IMR-90 (cell line): Measurements from ENCODE around the gene ADAP1. TPM values are rescaled to one million over a fixed set of nuclear protein-coding genes. Genes with fewer than 3 reads are reported as not detected.

Experiments
- ATAC-seq: fragments of 200-7000 bp; cut with Tn5 transposase; 2 replicates; pipeline ENCODE4 v1.9.1; 2020; ENCODE audit warnings: low read depth, mild to moderate bottlenecking, moderate library complexity
- BruUV-seq: library from RNA; stranded (reverse); fragments of 400-500 nt; replicated peaks from 2 replicates; lab custom pipeline; 2021; lab: Mats Ljungman, UMichigan
- CTCF ChIA-PET: fragments of 300-600 bp; formaldehyde crosslinking; extraction: SDS; loops from one replicate; lab custom pipeline; 2021; ENCODE audit warnings: antibody characterized with exemption; lab: Yijun Ruan, JAX
- POLR2A ChIA-PET: fragments of 300-600 bp; sonication (Branson Sonifier 250); formaldehyde crosslinking; loops from one replicate; lab custom pipeline; 2022; ENCODE audit warnings: antibody characterized with exemption; ENCODE audit not compliant: unreplicated experiment; lab: Charles Lee
- DNase-seq: peaks from one replicate; pipeline ENCODE4 v3.0.0; 2013
- H2AFZ ChIP-seq: replicated peaks from 2 replicates; pipeline ENCODE3; 2013; ENCODE audit warnings: low read length, mild to moderate bottlenecking; ENCODE audit not compliant: poor library complexity
- H2AK5ac ChIP-seq: 2 replicates; pipeline ENCODE4 v1.6.1; 2013; ENCODE audit warnings: low read depth, low read length, inconsistent platforms
- H2AK9ac ChIP-seq: replicated peaks from 2 replicates; pipeline ENCODE3; 2013; ENCODE audit warnings: mild to moderate bottlenecking, low read depth, low read length, moderate library complexity; ENCODE audit not compliant: poor library complexity
- H2BK120ac ChIP-seq: 2 replicates; pipeline ENCODE4 v1.6.1; 2013; ENCODE audit warnings: low read depth, low read length, inconsistent platforms
- H2BK15ac ChIP-seq: 3 replicates; pipeline ENCODE4 v1.6.1; 2013; ENCODE audit warnings: low read depth, low read length, inconsistent platforms
- H2BK20ac ChIP-seq: 2 replicates; pipeline ENCODE4 v1.6.1; 2013; ENCODE audit warnings: low read depth, mild to moderate bottlenecking, inconsistent platforms, low read length, moderate library complexity
- H2BK5ac ChIP-seq: 2 replicates; pipeline ENCODE4 v1.6.1; 2013; ENCODE audit warnings: mild to moderate bottlenecking, low read depth, low read length, inconsistent platforms; ENCODE audit not compliant: poor library complexity, severe bottlenecking
- H3K14ac ChIP-seq: replicated peaks from 2 replicates; pipeline ENCODE4 v1.6.1; 2013; ENCODE audit warnings: low read depth, low read length, inconsistent platforms
- H3K18ac ChIP-seq: 2 replicates; pipeline ENCODE4 v1.6.1; 2013; ENCODE audit warnings: low read depth, low read length, control low read depth
- H3K23ac ChIP-seq: 2 replicates; pipeline ENCODE4 v1.6.1; 2013; ENCODE audit warnings: low read depth, low read length, inconsistent platforms
- H3K27ac ChIP-seq: 2 replicates; pipeline ENCODE4 v1.5.1; 2013; ENCODE audit warnings: mild to moderate bottlenecking, control low read depth, low read length; ENCODE audit not compliant: insufficient read depth
- H3K27me3 ChIP-seq: 2 replicates; pipeline ENCODE4 v1.6.1; 2013; ENCODE audit warnings: low read length; ENCODE audit not compliant: control insufficient read depth, insufficient read depth
- H3K36me3 ChIP-seq: 2 replicates; pipeline ENCODE4 v1.6.1; 2013; ENCODE audit warnings: low read length, mixed read lengths; ENCODE audit not compliant: control insufficient read depth, insufficient read depth
- H3K4ac ChIP-seq: 2 replicates; pipeline ENCODE4 v1.6.1; 2013; ENCODE audit warnings: low read depth, low read length, inconsistent platforms
- H3K4me1 ChIP-seq: 2 replicates; pipeline ENCODE4 v1.6.1; 2013; ENCODE audit warnings: low read length, mixed read lengths; ENCODE audit not compliant: control insufficient read depth, insufficient read depth
- H3K4me2 ChIP-seq: 2 replicates; pipeline ENCODE4 v1.6.1; 2013; ENCODE audit warnings: low read depth, mild to moderate bottlenecking, control low read depth, low read length, moderate library complexity
- H3K4me3 ChIP-seq: 2 replicates; pipeline ENCODE4 v1.5.1; 2013; ENCODE audit warnings: low read depth, mild to moderate bottlenecking, control low read depth, low read length, moderate library complexity; ENCODE audit not compliant: insufficient read depth
- H3K56ac ChIP-seq: 2 replicates; pipeline ENCODE4 v1.6.1; 2013; ENCODE audit warnings: low read length, inconsistent platforms; ENCODE audit not compliant: insufficient read depth; ENCODE audit errors: extremely low read depth
- H3K79me1 ChIP-seq, 2 experiments: 2 replicates each; pipeline ENCODE4 v1.6.1; 2013; ENCODE audit warnings: low read length in 2 of 2, inconsistent platforms in 1 of 2, low read depth in 1 of 2
- H3K9ac ChIP-seq: 2 replicates; pipeline ENCODE4 v1.6.1; 2013; ENCODE audit warnings: low read depth, low read length, control low read depth
- H3K9me1 ChIP-seq: 2 replicates; pipeline ENCODE4 v1.6.1; 2013; ENCODE audit warnings: low read length, inconsistent platforms; ENCODE audit not compliant: insufficient read depth
- H3K9me3 ChIP-seq: 2 replicates; pipeline ENCODE4 v1.6.1; 2013; ENCODE audit warnings: low read length; ENCODE audit not compliant: control insufficient read depth, insufficient read depth
- H4K20me1 ChIP-seq: 2 replicates; pipeline ENCODE4 v1.6.1; 2013; ENCODE audit warnings: low read length, inconsistent platforms; ENCODE audit not compliant: insufficient read depth
- H4K5ac ChIP-seq: 2 replicates; pipeline ENCODE4 v1.6.1; 2013; ENCODE audit warnings: mild to moderate bottlenecking, low read depth, low read length, control low read depth
- H4K8ac ChIP-seq, 2 experiments: 2 replicates each; pipeline ENCODE4 v1.6.1; 2013; ENCODE audit warnings: low read depth in 2 of 2, low read length in 2 of 2, control low read depth in 1 of 2, inconsistent platforms in 1 of 2
- H4K91ac ChIP-seq: 2 replicates; pipeline ENCODE4 v1.6.1; 2013; ENCODE audit warnings: low read depth, low read length, inconsistent platforms; ENCODE audit not compliant: insufficient read depth
- BHLHE40 ChIP-seq: fragments of 150-350 bp; IDR thresholded peaks from 2 replicates; pipeline ENCODE4 v1.6.1; 2016; ENCODE audit warnings: mild to moderate bottlenecking, low read depth, low read length
- CEBPB ChIP-seq: IDR thresholded peaks from 2 replicates; pipeline ENCODE4 v1.6.1; 2012; ENCODE audit warnings: low read depth, low read length, improper control_type of control experiment
- MAFK ChIP-seq: IDR thresholded peaks from 2 replicates; pipeline ENCODE4 v1.6.1; 2012; ENCODE audit warnings: low read depth, low read length, improper control_type of control experiment
- MAZ ChIP-seq: IDR thresholded peaks from 2 replicates; pipeline ENCODE4 v1.6.1; 2012; ENCODE audit warnings: low read depth, mild to moderate bottlenecking, low read length, improper control_type of control experiment, moderate library complexity, borderline replicate concordance
- POLR2A ChIP-seq: IDR thresholded peaks from 2 replicates; pipeline ENCODE4 v1.6.1; 2012; ENCODE audit warnings: mild to moderate bottlenecking, low read depth, low read length
- RAD21 ChIP-seq: IDR thresholded peaks from 2 replicates; pipeline ENCODE4 v1.6.1; 2012; ENCODE audit warnings: low read length, improper control_type of control experiment
- WGBS, 2 experiments: methylation state at CpG; one replicate each; pipeline versions ENCODE4 v1.1.5 to v1.1.7; 2013; ENCODE audit warnings: missing lambda C conversion rate in 2 of 2; ENCODE audit not compliant: insufficient read length in 1 of 2; ENCODE audit errors: extremely low coverage in 2 of 2; 5-methylcytosine and 5-hydroxymethylcytosine counted together
- dilution Hi-C: fragments of 300-500 bp; cut with HindIII; formaldehyde crosslinking; loops from one replicate; pipeline ENCODE4 v1.14.3; 2018; ENCODE audit warnings: low sequenced_read_pairs; ENCODE audit not compliant: unreplicated experiment
- in situ Hi-C: fragments of 300-500 bp; cut with MboI; formaldehyde crosslinking; loops from 3 replicates; pipeline ENCODE4 v1.14.3; 2019; ENCODE audit warnings: low sequenced_read_pairs, inconsistent platforms, mixed read lengths
- intact Hi-C: fragments of 100-400 bp; cut with micrococcal nuclease; formaldehyde crosslinking; loops from 2 replicates; pipeline ENCODE4 v1.10.0; 2022
- polyA plus RNA-seq, 3 experiments: library from polyadenylated mRNA; depleted of rRNA; stranded (reverse); fragments of >200 nt; gene quantifications; 2 replicates each; pipeline ENCODE4 v1.2.3, GENCODE V29; 2012; ENCODE audit warnings: low replicate concordance in 1 of 3
- total RNA-seq: library from RNA; depleted of rRNA; stranded (reverse); fragments of >200 nt; gene quantifications from 2 replicates; pipeline ENCODE4 v1.2.3, GENCODE V29; 2012

ADAP1 gene
- total and polyA plus RNA-seq, 2 of the 4 experiments (the other 2 are of a cell fraction), result 1.4 to 2.0 TPM

- no peak overlapping the region for H4K91ac ChIP-seq
- intact Hi-C loops (loop anchor here (1.0 to 5.0 kb wide), 2 partner anchors 44 to 166 kb away; no protein-coding TSS in a partner anchor), dilution Hi-C loops (no loop called here), in situ Hi-C loops (no loop called here)
- H2BK15ac ChIP-seq, result no peak overlapping the region
- ChIA-PET CTCF (interaction anchor here (0.9 kb wide), 1 partner anchor 25 kb away, joined by 3 read pairs; no protein-coding TSS in a partner anchor), POLR2A (interaction anchor here (0.6 kb wide), 1 partner anchor 9 kb away, joined by 5 read pairs; no protein-coding TSS in a partner anchor)
- no peak overlapping the region for H3K18ac ChIP-seq
- H2AFZ ChIP-seq, result peak overlapping the region; percentile 75
- no peak overlapping the region for H3K14ac ChIP-seq
- no peak overlapping the region for H3K4ac ChIP-seq
- H3K4me2 ChIP-seq, result peak overlapping the region; percentile 67
- no peaks in the 10 kb centered on the region; the same call in 1 of the 2 replicates for H3K4me1 ChIP-seq
- no peaks in the 10 kb centered on the region for H3K9me3 ChIP-seq
- H3K79me1 ChIP-seq, result no peaks in the 10 kb centered on the region; a peak in 1 of 4 replicates
- H3K4me3 ChIP-seq, result peak overlapping the region; percentile 46
- no TSS peak for BruUV-seq
- H3K27ac ChIP-seq, result no peak overlapping the region
- no peak overlapping the region for H2BK5ac ChIP-seq
- H4K5ac ChIP-seq, result no peak overlapping the region
- no peak overlapping the region for H3K56ac ChIP-seq
- H3K9ac ChIP-seq, result no peak overlapping the region
- WGBS, 2 experiments, result 2% methylated on average over 28 of the region's 78 CpGs; no CpG with 5 or more reads in 1 of the 2 experiments
- H4K20me1 ChIP-seq, result peaks cover 3% of the 10 kb centered on the region; the same call in 1 of the 2 replicates
- H2BK20ac ChIP-seq, result no peak overlapping the region
- no peak overlapping the region for H3K23ac ChIP-seq
- peaks cover 18% of the 10 kb centered on the region; the same call in 1 of the 2 replicates for H3K27me3 ChIP-seq
- H3K9me1 ChIP-seq, result no peaks in the 10 kb centered on the region
- peak; percentile 50 for ATAC-seq
- TF ChIP-seq MAFK (no peak), POLR2A (no peak), BHLHE40 (no peak), CEBPB (peak; percentile 73), RAD21 (no peak), MAZ (no peak)
- H2BK120ac ChIP-seq, result no peak overlapping the region
- peak overlapping the region; percentile 50 for H2AK9ac ChIP-seq
- no peak overlapping the region for H4K8ac ChIP-seq
- no peak overlapping the region for H2AK5ac ChIP-seq
- DNase-seq, result peak; percentile 17
- no peaks in the 10 kb centered on the region for H3K36me3 ChIP-seq
Measured at GRCh38 chr7:953547-954327, 743 bp downstream of the ADAP1 start.
